ENCODE results near the gene ZBED6. TPM values are rescaled to one million over a fixed set of nuclear protein-coding genes. Genes with fewer than 3 reads are reported as not detected.

ZBED6 gene
- total and polyA plus RNA-seq, 2 experiments from 2014 or later = 2.5 to 4.8 TPM

- TF ChIP-seq ZNF114 (CRISPR knock-in tag; IDR thresholded peaks at IDR 0.05) (no peak), EZH2phosphoT487 (IDR thresholded peaks at IDR 0.05; ENCODE audit: unreplicated experiment) (no peak), ETS1 (IDR thresholded peaks at IDR 0.05) (no peak), CREB1 (CRISPR knock-in tag; IDR thresholded peaks at IDR 0.05; ENCODE audit: low read depth) (no peak), STAT1 (IDR thresholded peaks at IDR 0.05; ENCODE audit: unreplicated experiment) (no peak), JUNB (IDR thresholded peaks at IDR 0.05; ENCODE audit: unreplicated experiment) (no peak), NANOG (IDR thresholded peaks at IDR 0.05; ENCODE audit: borderline replicate concordance) (no peak), REST (IDR thresholded peaks at IDR 0.05; ENCODE audit: unreplicated experiment) (no peak), EZH2 (IDR thresholded peaks at IDR 0.05; ENCODE audit: low read depth, unreplicated experiment) (no peak)
These were observed 17.3 kb upstream of the ZBED6 start (continued) for GRCh38 chr1:203778146-203778545.

- Histone ChIP-seq H3K36me3 (ENCODE audit: insufficient read depth) (no peaks in the 10 kb centered on the region), H3K79me2 (replicated peaks; ENCODE audit: insufficient read depth) (no peaks in the 10 kb centered on the region), H3K9me2 (ENCODE audit: insufficient read depth) (no peaks in the 10 kb centered on the region), H4K20me1 (replicated peaks; ENCODE audit: insufficient read depth) (no peaks in the 10 kb centered on the region), H3K27me3 (ENCODE audit: insufficient read depth) (no peaks in the 10 kb centered on the region), H3K4me1 (ENCODE audit: insufficient read depth) (peaks cover 2% of the 10 kb centered on the region; the same call in 1 of the 2 replicates), H3K4me3 (no peak overlapping the region), H3K27ac (ENCODE audit: low read depth) (no peak overlapping the region), H3K4me2 (no peak overlapping the region), H2AFZ (no peak overlapping the region), H3F3A (replicated peaks; ENCODE audit: low read depth) (no peaks in the 10 kb centered on the region)
- H3K36me3 Mint-ChIP-seq (ENCODE audit: low read depth) = no peaks in the 10 kb centered on the region
- ATAC-seq (no peak), DNase-seq (ENCODE audit: low spot score) (no peak)
- TF ChIP-seq ZNF331 (CRISPR knock-in tag; IDR thresholded peaks at IDR 0.05; ENCODE audit: low read depth) (no peak), CREB1 (CRISPR knock-in tag; IDR thresholded peaks at IDR 0.05; ENCODE audit: low read depth) (no peak), POLR2AphosphoS5 (IDR thresholded peaks at IDR 0.05; ENCODE audit: low read depth) (no peak), EZH2phosphoT487 (IDR thresholded peaks at IDR 0.05; ENCODE audit: unreplicated experiment) (no peak), NANOG (IDR thresholded peaks at IDR 0.05; ENCODE audit: borderline replicate concordance) (no peak)
- no peak overlapping the region for H3K4me3 Mint-ChIP-seq
- no peak overlapping the region for H3K27ac Mint-ChIP-seq
- H3K9me3 Mint-ChIP-seq = no peaks in the 10 kb centered on the region
- H3K4me1 Mint-ChIP-seq = peaks cover 5% of the 10 kb centered on the region; the same call in 2 of the 3 replicates
- H3K27me3 Mint-ChIP-seq (ENCODE audit: insufficient read depth, low read depth, poor library complexity) = peaks cover 6% of the 10 kb centered on the region
These were observed 16.6 kb upstream of the ZBED6 start for GRCh38 chr1:203778789-203779188.
